NCI-H82 treated with DMSO at 0.1 percent for 48 hours (cell line): Measurements from ENCODE around the gene ADCY5.

Experiments used
- DNase-seq: peaks from one replicate; lab custom pipeline; 2025; ENCODE audit not compliant: unreplicated experiment; lab: John Stamatoyannopoulos, UW

Gene ADCY5

GRCh38 chr3:123292321-123293310 is 156.3 kb downstream of the ADCY5 start:
- no peak for DNase-seq

DNA sequence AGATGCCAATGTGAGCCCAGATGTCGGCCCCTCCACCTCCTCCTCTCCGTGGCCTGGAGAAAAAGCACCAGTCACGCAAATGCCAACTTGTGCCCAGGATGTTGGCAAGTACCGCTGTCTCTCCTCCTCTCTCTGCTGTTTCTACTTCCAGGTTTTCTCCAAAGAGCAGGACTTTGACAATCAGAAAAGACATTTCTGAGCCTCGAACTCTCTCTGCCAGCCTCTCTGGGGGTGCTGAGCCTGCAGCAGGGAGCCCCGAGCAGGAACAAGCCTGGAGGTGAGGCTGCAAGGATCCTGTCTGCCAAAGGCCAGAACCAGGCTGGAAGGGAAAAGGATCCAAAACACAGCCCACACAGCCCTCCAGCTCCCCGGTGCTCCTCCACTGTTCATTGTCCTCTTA is 157.5 kb downstream of the ADCY5 start:
- no peak for DNase-seq

DNA sequence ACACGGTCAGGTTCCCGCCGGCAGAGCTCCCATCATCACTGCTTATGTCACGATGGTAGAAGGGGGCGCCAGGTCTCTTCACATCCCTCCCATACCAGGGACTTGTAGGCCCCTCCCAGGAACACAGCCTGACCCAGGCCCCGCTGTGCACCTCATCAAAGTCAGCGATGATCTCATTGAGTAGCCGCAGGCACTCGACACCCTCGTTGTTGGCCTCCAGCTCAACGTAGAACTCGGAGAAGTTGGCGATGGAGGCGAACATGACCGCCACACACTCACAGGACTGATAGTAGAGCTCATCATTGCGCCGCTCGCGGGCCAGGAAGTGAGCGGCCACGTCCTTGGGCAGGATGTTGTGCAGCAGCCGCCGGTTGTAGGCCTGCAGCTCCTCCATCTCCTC is 157.9 kb downstream of the ADCY5 start:
- no peak for DNase-seq

GRCh38 chr3:123290107-123290930 is 158.6 kb downstream of the ADCY5 start:
- DNase-seq: no peak

- no peak for DNase-seq
These were observed 159.3 kb downstream of the ADCY5 start for GRCh38 chr3:123289391-123290106.

GRCh38 chr3:123287962-123288302 is 161.0 kb downstream of the ADCY5 start:
- DNase-seq: no peak

- no peak for DNase-seq
These were observed 161.6 kb downstream of the ADCY5 start for GRCh38 chr3:123287051-123287961.

DNA sequence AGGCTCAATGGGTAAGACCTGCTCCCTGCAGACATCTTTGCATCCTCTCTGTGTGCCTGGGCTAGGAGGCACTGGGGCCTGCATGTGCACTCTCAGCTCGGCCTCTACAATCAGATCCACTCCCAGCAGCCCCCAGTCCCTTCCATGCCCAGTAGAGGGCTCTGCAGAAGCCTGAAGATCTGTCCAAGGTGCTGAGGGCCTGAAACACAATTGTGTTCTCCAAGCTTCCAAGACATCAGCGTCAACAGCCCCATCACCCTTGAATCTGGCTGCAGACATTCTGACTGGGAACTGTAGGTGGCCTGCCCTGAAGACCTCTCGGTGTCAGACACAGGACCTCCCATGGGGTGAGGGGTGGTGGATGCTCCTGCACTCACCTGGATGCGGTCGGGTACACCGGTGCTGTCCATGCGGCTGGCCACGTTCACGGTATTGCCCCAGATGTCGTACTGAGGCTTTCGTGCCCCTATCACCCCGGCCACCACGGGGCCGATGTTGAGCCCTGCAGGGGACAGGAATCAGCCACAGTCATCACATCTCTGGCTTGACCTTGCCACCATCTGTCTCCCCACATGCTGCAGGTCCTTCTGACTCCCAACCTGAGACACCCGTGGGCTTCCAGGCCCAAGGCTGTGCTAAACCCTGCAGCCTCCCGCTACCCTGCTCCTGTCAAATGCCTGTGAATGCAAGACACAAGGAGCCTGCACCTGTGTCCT is 162.4 kb downstream of the ADCY5 start:
- no peak for DNase-seq

DNA sequence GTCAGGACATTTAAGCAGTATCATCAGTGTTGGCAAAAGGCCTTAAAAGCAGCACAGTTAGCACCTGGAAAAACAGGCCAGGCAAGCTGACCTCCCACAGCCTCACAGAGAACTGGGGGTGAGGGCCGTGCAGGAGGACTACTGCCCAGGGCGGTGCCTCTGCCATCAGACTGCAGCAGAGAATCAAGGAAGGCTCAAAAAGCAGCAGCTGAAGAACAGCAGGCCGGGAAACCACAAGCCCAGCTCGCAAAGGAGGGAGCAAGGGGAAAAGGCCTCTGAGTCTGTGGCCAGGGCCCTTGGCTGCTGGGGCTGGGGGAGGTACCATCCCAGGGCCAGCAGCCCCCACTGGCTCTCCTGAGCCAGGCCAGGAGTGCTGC is 163.0 kb downstream of the ADCY5 start:
- no peak for DNase-seq

GRCh38 chr3:123285479-123285878 is 163.4 kb downstream of the ADCY5 start:
- DNase-seq: no peak

- no peak for DNase-seq
These were observed 163.8 kb downstream of the ADCY5 start for GRCh38 chr3:123285066-123285465.

- no peak for DNase-seq
These were observed 164.4 kb downstream of the ADCY5 start for GRCh38 chr3:123284399-123285010.

DNA sequence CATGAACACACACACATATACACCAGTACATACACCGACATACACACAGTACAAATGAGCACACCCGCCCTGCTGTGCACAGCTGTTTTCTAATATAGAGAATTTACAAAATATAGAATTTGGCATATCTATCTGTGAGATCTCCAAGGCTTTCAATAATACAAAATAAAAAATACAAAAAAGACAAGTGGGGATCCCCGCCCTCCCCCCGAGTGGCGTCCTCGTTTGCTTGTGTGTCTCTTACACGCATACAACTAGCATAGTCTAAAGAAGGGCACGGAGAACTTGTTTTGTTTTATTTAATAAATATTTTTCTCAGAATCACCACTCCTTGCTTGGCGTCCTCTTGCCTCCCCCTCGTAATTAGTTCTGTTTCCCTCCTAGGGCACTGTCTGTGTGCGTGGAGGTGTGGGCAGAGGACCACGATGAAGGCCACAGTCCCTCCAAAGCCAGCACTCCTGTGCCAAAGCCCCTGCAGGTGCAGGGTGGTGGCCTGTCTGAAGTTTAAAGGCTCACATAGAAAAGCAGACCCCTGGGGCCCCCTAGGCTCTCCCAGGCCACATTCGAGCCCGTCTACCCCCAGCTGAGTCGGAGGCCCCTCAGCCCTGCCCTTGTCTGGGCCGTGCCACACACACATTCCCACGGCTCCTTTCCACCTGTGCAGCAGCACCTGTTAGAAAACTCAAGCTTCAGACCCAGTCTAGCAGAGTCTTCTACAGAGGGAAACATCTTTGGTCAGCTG is 165.1 kb downstream of the ADCY5 start:
- no peak for DNase-seq

DNA sequence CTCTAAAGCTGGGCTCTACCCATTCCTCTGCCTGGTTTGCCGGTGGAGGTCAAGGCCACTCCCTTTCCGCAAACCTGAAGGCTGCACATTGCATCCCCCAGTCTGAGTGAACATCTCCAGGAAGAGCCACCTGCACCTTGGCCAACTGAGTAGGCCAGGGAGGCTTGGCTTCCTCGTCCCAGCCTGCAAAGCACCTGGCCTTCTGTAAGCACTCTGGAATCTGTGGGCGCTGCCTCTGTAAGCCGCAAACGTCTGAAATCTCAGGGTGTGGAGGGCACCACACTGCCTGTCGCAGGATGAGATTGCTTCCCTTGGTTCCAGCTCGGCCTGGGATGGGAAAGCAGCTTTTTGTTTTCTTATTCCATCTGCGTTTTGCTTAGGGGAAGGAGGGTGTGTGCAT is 165.8 kb downstream of the ADCY5 start:
- DNase-seq: no peak

GRCh38 chr3:123282461-123282860 is 166.4 kb downstream of the ADCY5 start:
- DNase-seq: no peak

- no peak for DNase-seq
These were observed 167.0 kb downstream of the ADCY5 start for GRCh38 chr3:123281929-123282328.

DNA sequence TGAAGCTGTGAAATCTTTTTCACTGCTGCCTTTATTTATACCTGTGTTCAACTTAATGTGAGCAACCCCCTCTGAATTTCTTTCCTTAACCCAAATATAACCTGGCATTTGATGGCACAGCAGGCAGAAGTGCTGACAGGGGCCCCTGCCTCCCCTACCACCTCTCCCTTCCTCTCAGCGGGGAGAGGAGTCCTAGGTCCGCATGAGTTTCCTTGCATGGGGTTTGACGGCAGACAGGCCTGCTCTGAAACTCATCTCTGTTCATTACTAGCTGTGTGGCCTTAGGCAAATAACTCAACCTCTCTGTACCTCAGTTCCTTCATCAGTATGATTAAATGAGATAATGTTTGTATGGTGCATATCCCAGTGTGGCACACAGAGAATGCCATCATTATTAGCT is 167.5 kb downstream of the ADCY5 start:
- no peak for DNase-seq

DNA sequence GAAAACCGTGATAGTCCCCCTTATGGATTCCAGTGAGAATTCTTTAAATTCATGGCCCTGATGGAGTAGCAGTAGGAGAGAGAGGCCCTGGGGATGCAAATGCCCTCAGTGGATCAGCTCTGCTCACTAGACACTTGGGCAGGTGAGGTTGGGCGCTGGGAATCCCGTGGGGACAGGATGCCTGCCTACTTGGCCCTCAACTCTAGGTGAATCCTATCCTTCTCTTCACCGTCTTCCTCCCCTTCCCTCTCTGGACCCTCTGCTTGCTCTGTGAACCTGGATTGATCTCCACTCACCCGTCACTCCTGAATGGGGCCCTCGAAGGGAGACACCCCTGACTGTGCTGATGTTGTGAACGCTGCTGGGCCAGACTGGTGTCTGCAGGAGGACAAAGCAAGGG is 169.8 kb downstream of the ADCY5 start:
- DNase-seq: no peak

DNA sequence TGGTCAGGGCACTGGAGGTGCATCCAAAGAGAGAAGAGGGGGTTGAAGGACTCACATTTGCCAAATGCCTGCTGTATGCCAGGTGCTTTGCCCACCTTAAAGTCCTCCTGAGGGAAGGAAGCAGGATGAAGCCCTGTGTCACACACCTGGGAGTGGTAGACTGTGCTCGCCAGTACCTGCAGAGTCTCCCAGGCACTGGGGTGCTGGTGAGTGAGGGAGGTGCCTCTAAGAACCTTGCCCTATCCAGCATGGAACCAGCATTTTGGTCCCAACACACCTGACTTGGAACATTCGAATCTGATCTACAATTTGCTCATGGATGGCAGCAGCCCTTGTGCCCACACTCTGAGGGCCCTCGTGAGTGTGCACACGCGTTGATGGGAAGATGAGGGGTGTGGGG is 170.4 kb downstream of the ADCY5 start:
- no peak for DNase-seq
